Measurements from ENCODE around the gene ZBTB44.

Gene ZBTB44

DNA sequence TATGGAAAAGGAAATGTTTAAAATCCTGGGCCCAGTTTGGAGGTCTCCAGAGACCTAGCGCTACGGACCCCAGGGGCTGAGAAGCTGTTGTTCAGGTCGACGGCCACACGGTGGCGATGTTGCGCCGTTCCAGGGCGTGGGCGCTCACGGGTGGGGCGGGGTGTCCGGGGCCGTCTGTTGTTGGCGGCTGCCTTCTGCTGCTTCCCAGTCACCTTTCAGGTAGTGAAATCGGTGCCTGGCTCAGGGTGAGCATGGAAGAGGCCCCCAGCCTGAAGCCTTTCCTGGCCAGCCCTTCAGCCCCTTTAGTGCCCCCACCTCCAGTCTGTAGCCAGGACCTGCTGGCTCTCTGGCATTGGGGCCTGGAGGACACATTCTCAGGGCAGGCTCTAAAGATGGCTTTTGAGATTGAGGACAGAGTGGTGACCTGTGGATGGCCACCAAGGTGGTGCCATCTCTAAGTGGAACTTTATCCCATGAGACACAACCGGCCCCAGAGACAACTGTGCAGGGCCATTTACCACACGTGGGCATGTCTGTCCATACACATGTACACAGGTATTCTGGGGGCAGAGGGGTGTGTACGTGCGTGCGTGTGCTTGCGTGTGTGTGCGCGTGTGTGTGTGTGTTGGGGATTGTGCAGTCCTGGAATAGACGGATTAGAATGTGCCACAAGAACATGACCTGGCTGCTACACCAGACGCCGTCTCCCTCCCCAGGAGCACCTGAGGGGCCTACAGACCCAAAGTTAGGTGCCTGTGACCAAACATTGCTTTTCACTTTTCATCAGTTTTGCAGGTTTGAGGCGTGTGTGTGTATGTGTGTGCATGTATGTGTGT is 101.4 kb downstream of the ZBTB44 start:
- peak; percentile 73 for DNase-seq

- no peak for DNase-seq
Observed at GRCh38 chr11:130212431-130212961, 102.2 kb downstream of the ZBTB44 start.

GRCh38 chr11:130211781-130212401 is 102.8 kb downstream of the ZBTB44 start:
- DNase-seq = no peak

DNA sequence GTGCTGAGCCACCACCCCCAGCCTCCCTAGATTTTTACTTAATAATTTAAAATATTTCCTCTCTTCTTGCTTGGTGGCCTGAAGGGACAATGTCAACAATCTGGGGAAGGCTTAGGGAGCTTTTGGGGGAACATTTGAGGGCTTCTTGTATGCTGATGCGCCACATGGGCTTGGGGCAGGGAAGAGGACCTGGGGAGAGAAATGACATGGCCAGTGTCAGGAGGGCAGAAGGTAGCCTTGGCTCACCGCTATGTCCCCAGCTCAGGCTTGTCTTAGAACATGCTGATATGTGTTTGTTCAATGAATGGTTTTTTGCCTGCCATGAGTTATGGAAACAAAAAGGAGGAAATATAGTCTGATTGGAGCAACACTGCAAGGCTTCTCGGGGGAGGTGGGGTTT is 103.6 kb downstream of the ZBTB44 start:
- DNase-seq = no peak

DNA sequence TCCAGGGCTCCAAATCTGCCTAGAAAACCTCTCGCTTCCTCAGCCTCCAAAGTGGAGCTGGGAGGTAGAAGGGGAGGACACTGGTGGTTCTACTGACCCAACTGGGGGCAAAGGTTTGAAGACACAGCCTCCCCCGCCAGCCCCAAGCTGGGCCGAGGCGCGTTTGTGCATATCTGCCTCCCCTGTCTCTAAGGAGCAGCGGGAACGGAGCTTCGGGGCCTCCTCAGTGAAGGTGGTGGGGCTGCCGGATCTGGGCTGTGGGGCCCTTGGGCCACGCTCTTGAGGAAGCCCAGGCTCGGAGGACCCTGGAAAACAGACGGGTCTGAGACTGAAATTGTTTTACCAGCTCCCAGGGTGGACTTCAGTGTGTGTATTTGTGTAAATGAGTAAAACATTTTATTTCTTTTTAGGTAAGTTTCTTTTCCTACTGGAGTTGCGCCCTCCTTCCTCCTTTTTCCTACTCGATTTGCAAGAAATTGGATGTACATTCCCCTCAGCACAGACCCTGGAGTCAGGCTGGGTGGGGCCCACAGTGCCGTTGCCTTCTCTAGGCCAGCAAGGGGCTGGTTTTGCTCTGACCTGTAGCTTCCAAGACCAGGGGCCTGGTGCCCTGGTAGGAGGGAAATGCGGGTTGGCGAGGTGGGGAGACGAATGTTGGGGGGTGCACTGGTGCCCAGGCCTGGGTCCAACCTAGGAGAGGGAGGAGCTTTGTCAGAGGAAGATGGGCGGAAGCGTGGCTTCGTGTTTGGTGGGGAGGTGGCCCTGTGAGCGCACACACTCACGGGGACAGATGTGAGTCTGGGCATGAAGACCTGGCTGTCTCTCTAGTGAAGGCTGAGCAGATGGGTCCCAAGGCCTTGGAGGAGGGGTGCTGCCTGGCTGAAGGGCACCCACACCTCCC is 104.5 kb downstream of the ZBTB44 start:
- no peak for DNase-seq

DNA sequence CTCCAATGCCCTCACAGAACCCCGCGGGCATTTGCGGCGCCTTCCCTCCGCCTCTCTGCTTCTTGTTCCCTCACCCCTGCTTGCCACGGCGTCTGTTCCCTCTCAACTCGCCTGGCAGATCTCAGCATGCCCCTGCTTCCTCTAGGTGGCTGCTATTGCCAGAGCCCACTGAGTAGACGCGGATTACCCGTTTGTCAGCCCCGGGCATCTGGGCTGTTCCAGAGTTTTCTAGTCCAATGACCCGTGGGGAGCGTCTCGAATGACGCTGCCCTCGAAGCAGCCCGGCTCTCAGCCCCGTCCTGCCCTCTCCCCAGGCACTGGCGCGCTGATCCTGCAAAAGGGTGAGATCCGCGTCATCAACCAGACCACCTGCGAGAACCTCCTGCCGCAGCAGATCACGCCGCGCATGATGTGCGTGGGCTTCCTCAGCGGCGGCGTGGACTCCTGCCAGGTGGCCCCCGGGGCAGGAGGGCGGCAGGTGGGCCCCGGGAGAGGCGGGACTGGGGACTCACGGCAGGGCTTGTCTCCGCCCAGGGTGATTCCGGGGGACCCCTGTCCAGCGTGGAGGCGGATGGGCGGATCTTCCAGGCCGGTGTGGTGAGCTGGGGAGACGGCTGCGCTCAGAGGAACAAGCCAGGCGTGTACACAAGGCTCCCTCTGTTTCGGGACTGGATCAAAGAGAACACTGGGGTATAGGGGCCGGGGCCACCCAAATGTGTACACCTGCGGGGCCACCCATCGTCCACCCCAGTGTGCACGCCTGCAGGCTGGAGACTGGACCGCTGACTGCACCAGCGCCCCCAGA is 105.4 kb downstream of the ZBTB44 start:
- no peak for DNase-seq

DNA sequence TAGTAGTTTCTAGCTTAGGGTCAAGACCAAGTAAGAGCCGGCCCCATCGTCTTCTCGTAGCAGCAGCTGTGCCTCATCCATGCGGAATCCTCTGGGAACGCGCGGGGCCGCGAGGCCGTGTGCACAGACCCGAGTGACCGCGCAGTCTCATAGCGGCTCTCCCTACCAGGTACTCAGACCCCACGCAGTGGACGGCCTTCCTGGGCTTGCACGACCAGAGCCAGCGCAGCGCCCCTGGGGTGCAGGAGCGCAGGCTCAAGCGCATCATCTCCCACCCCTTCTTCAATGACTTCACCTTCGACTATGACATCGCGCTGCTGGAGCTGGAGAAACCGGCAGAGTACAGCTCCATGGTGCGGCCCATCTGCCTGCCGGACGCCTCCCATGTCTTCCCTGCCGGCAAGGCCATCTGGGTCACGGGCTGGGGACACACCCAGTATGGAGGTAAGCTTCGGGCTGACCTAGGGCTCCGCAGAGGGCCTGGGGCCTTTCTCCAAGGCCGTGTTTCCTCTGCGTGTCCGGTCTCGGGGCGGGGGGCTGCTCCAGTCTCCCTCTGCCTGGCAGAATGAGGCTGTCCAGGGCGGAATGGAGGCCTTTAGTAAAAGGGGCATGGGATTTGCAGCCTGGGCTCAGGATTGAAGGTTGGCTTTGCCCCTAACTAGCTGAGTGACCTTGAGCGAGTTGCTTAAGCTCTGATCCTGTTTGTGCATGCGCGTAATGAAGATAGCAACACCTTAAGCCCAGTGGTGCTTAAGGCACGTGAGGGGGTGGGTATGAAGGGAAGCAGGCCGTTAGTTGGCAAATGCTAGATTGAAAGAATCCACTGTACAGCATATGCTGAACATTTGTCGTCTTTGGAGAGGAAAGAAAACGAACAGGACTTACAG is 106.2 kb downstream of the ZBTB44 start:
- no peak for DNase-seq

GRCh38 chr11:130206141-130206540 is 108.6 kb downstream of the ZBTB44 start:
- DNase-seq = no peak

DNA sequence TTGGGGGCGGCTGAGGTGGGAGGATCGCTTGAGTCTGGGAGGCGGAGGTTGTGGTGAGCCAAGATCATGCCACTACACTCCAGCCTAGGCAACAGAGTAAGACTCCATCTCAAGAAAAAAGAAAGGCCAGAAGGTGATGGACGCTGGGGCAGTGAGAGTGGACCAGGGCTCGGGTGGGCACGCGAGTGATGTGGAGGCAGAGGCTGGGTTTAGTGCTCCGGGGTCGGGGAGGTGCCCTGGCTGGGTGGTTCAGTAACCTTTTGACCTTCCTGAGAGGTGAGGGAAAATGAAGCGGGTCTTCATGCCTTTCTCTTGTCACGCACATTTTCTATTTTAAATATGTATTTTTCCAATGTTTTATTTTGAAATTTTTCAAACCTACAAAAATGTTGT is 110.0 kb downstream of the ZBTB44 start:
- no peak for DNase-seq

DNA sequence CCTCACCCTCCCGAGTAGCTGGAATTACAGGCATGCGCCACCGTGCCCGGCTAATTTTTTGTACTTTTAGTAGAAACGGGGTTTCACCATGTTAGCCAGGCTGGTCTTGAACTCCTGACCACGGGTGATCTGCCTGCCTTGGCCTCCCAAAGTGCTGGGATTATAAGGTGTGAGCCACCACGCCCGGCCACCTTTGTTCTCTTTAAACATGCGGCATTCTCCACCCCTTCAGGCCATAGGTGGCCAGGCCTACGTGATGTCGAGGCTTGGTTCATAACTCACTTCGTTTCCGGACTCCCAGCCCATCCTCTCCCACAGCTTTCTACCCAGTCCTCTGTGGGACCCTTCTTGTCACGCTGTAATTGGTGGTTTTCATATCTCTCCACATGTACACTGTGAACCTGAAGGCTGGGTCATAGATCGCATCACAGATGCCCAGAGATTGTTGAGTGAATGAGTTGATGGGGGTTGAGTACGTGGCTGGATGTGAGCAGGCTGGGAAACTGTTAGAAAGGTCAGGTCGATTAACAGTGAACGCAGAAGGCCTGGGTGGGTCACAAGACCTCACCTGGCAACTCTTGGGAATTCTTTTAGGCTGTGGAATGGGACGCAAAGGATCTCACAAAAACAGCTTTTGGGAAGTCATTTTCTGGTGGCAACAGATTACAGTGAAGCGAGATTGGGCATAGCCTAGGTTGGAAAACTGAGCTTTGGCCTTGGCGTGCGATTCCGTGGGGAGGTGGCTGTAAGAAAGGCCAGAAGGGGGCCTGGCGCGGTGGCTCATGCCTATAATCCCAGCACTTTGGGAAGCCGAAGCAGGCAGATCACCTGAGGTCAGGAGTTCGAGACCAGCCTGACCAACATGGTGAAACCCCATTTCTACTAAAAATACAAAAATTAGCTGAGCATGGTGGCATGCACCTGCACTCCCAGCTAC is 110.7 kb downstream of the ZBTB44 start:
- no peak for DNase-seq

DNA sequence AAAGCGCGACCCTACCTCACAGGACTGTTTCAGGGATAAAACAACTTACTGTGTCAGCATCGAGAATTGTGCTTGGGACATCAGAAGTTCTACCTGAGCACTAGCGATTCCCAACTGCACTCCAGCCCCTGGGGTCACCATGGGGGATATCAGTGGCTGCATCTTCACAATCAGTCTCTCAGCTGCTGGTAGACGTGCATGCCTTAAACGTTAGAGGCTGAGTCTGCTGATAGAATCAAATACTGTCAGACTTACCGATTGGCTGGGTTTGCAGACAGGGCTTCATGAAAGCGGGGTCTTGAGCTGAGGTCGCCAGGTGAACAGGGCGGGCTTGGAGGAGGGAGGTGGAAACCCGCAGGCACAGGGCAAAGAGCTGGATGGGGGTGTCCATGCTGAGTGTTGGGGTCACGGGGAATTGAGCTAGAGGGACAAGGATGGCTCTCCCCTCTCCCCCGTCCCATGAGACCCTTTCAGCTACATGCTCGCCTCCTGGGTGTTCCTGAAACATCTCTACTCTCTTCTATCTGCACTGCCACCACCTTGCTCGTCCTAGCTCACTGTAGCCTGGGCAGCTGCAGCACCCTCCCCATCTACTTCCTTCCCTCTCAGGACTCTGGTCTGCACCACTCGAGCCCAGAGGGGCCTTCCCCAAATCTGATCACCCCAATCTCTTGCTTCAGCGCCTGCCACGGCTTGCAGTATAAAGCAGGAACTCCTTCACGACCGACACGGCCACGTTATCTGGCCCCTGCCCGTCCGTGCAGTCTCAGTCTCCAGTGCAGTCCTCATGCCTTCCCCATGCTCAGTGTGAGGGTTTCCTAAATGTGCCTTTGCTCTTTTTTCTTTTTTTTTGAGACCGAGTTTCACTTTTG is 111.7 kb downstream of the ZBTB44 start:
- no peak for DNase-seq

GRCh38 chr11:130202009-130202817 is 112.5 kb downstream of the ZBTB44 start:
- DNase-seq = no peak

- DNase-seq = no peak
Observed at GRCh38 chr11:130201026-130201425, 113.7 kb downstream of the ZBTB44 start.

GRCh38 chr11:130199792-130200191 is 114.9 kb downstream of the ZBTB44 start:
- DNase-seq = no peak

DNA sequence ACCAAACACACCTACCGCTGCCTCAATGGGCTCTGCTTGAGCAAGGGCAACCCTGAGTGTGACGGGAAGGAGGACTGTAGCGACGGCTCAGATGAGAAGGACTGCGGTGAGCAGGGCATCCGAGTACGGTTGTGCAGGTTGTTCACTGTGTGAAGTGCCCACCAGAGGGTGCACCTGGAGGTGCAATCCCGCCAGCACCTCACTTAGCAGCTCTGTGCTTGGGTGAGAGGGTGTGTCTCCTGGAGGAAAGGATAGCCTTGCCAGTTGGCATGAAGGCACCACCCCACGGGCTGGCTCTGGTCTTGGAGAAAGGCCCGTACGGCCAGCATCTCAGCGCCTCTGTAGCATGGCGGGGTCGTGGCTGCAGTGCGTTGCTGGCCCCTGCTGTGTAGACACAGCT is 115.8 kb downstream of the ZBTB44 start:
- no peak for DNase-seq

DNA sequence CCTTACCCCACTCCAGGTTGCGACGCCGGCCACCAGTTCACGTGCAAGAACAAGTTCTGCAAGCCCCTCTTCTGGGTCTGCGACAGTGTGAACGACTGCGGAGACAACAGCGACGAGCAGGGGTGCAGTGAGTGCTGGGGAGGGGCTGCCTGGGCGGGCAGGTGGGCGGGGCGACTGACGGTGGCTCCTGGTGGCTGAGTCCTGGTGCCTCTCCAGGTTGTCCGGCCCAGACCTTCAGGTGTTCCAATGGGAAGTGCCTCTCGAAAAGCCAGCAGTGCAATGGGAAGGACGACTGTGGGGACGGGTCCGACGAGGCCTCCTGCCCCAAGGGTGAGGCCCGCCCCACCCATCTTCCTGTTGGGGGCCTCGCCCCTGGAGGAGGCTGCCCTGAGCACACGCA is 116.4 kb downstream of the ZBTB44 start:
- no peak for DNase-seq

GRCh38 chr11:130197386-130198035 is 117.2 kb downstream of the ZBTB44 start:
- DNase-seq = no peak
